Body of pancreas (tissue), 4 donors: ENCODE data around the gene MKNK2.

Source experiments
- CTCF ChIP-seq, 7 experiments: fragments of 450-650 bp in 4 of 7; fragments of 200-600 bp in 3 of 7; sonication (generic) in 3 of 7; IDR thresholded peaks; one replicate each; pipeline ENCODE4 v1.5.1; 2016 to 2019; ENCODE audit warnings: antibody characterized with exemption in 7 of 7
- POLR2A ChIP-seq, 3 donors: fragments of 450-650 bp; IDR thresholded peaks; one replicate each; pipeline ENCODE4 v1.6.1; 2016; ENCODE audit warnings: antibody characterized with exemption in 3 of 3, mild to moderate bottlenecking in 2 of 3

- TF ChIP-seq POLR2A (IDR thresholded peaks at IDR 0.05) (no peak), CTCF (IDR thresholded peaks at IDR 0.05) (no peak)
Measured at GRCh38 chr19:2079865-2080301, 28.8 kb upstream of the MKNK2 start.
